HG02884 (cell line): ENCODE data around the gene ZNF274.
A peak's percentile ranks its signal among the peaks of the same experiment; 100 is the strongest.
"Not testable (repeated sequence)": the region's sequence is repeated elsewhere in the genome, so short reads cannot be mapped to it uniquely, and the experiment has no call there.

Source experiments
- ATAC-seq: cut with Tn5 transposase; IDR thresholded peaks from one replicate; pipeline ENCODE4 v1.9.1; 2021; ENCODE audit warnings: mild to moderate bottlenecking, moderate library complexity; ENCODE audit not compliant: unreplicated experiment

The ZNF274 gene

GRCh38 chr19:58182989-58183816 lies at the start of gene ZNF274:
Gene ZNF274, plus strand, starts transcription at chr19:58183061. Its CDS starts 905 bp downstream, at chr19:58183966.
- peak; percentile 80 for ATAC-seq

- ATAC-seq, result no peak
Observed at GRCh38 chr19:58134244-58134643, 48.6 kb upstream of the ZNF274 start.

- ATAC-seq, result no peak
Observed at GRCh38 chr19:58145849-58146248, 37.0 kb upstream of the ZNF274 start.

GRCh38 chr19:58147475-58147874 lies 35.4 kb upstream of the ZNF274 start:
- ATAC-seq, result not testable (repeated sequence)

- no peak for ATAC-seq
Observed at GRCh38 chr19:58150328-58150921, 32.4 kb upstream of the ZNF274 start, which contains the start of gene ZNF329. Gene ZNF329, minus strand, starts transcription at chr19:58150789. Its CDS starts 21,286 bp downstream, at chr19:58129503.

- ATAC-seq, result no peak
Observed at GRCh38 chr19:58153386-58153785, 29.5 kb upstream of the ZNF274 start.

GRCh38 chr19:58154287-58154678 lies 28.6 kb upstream of the ZNF274 start:
- no peak for ATAC-seq

GRCh38 chr19:58154679-58155648 lies 27.9 kb upstream of the ZNF274 start:
- ATAC-seq, result peak; percentile 54

GRCh38 chr19:58157045-58157728 lies 25.7 kb upstream of the ZNF274 start:
- ATAC-seq, result no peak

- ATAC-seq, result no peak
Observed at GRCh38 chr19:58166268-58166667, 16.6 kb upstream of the ZNF274 start.

- no peak for ATAC-seq
Observed at GRCh38 chr19:58166708-58167280, 16.1 kb upstream of the ZNF274 start.

GRCh38 chr19:58170860-58171259 lies 12.0 kb upstream of the ZNF274 start:
- no peak for ATAC-seq

GRCh38 chr19:58181902-58182576 lies 822 bp upstream of the ZNF274 start:
- ATAC-seq, result no peak

GRCh38 chr19:58182577-58182988 lies 278 bp upstream of the ZNF274 start:
- ATAC-seq, result no peak

- no peak for ATAC-seq
Observed at GRCh38 chr19:58183817-58184215, 955 bp downstream of the ZNF274 start.

GRCh38 chr19:58196901-58197616 lies 14.2 kb downstream of the ZNF274 start:
- no peak for ATAC-seq

GRCh38 chr19:58203814-58204475 lies 21.1 kb downstream of the ZNF274 start:
- ATAC-seq, result no peak

GRCh38 chr19:58204566-58204965 lies 21.7 kb downstream of the ZNF274 start:
- ATAC-seq, result no peak
